PC-3 (cell line): ENCODE results near the gene GRIA1. TPM values are rescaled to one million over a fixed set of nuclear protein-coding genes. Genes with fewer than 3 reads are reported as not detected.

Experiments
- ATAC-seq: fragments of 200-7000 bp; cut with Tn5 transposase; 2 replicates; pipeline ENCODE4 v1.9.1; 2020; ENCODE audit warnings: mild to moderate bottlenecking, moderate library complexity
- BruUV-seq: library from RNA; stranded (reverse); fragments of 400-500 nt; replicated peaks from 2 replicates; lab custom pipeline; 2021; lab: Mats Ljungman, UMichigan
- CTCF ChIA-PET: fragments of 300-600 bp; sonication (Branson Sonifier 250); formaldehyde crosslinking; loops from one replicate; lab custom pipeline; 2022; ENCODE audit warnings: antibody characterized with exemption; lab: Charles Lee
- POLR2A ChIA-PET: fragments of 300-600 bp; sonication (Branson Sonifier 250); formaldehyde crosslinking; loops from one replicate; lab custom pipeline; 2022; ENCODE audit warnings: antibody characterized with exemption; ENCODE audit not compliant: unreplicated experiment; lab: Charles Lee
- DNase-seq: peaks from one replicate; pipeline ENCODE4 v3.0.0-alpha.2; 2015
- H2AFZ ChIP-seq: fragments of 300-600 bp; sonication (generic); 2 replicates; pipeline ENCODE4 v1.6.0; 2016; ENCODE audit warnings: antibody characterized with exemption, low read length
- H3F3A ChIP-seq: fragments of 300-600 bp; sonication (generic); one replicate; pipeline ENCODE4 v1.6.0; 2017; ENCODE audit warnings: antibody characterized with exemption, low read length, control low read depth, mild to moderate bottlenecking; ENCODE audit not compliant: unreplicated experiment
- H3K27ac ChIP-seq: fragments of 300-600 bp; sonication (generic); 2 replicates; pipeline ENCODE4 v1.5.1; 2016; ENCODE audit warnings: mild to moderate bottlenecking, low read length
- H3K27me3 ChIP-seq: fragments of 300-600 bp; sonication (generic); 2 replicates; pipeline ENCODE4 v1.6.1; 2016; ENCODE audit warnings: low read length, mixed read lengths
- H3K36me3 ChIP-seq: fragments of 300-600 bp; sonication (generic); 2 replicates; pipeline ENCODE4 v1.6.1; 2016; ENCODE audit warnings: low read depth, mixed run types, low read length, mixed read lengths
- H3K4me1 ChIP-seq: fragments of 300-600 bp; sonication (generic); 2 replicates; pipeline ENCODE4 v1.5.1; 2016; ENCODE audit warnings: low read length; ENCODE audit not compliant: insufficient read depth
- H3K4me2 ChIP-seq: fragments of 300-600 bp; sonication (generic); 2 replicates; pipeline ENCODE4 v1.6.0; 2016; ENCODE audit warnings: low read length
- H3K4me3 ChIP-seq: fragments of 300-600 bp; sonication (generic); 2 replicates; pipeline ENCODE4 v1.5.1; 2016; ENCODE audit warnings: mild to moderate bottlenecking, low read length, mixed read lengths
- H3K79me2 ChIP-seq: fragments of 300-600 bp; sonication (generic); 2 replicates; pipeline ENCODE4 v1.6.1; 2017; ENCODE audit warnings: low read length, mixed read lengths
- H3K9ac ChIP-seq: fragments of 300-600 bp; sonication (generic); 2 replicates; pipeline ENCODE4 v1.6.0; 2016; ENCODE audit warnings: mild to moderate bottlenecking, low read length
- H3K9me2 ChIP-seq: fragments of 300-600 bp; sonication (generic); replicated peaks from 2 replicates; pipeline ENCODE4 v1.6.1; 2016; ENCODE audit warnings: mixed run types, low read length, mixed read lengths
- H3K9me3 ChIP-seq: fragments of 300-600 bp; sonication (generic); 2 replicates; pipeline ENCODE4 v1.6.1; 2016; ENCODE audit warnings: low read length, mixed read lengths
- H4K20me1 ChIP-seq: fragments of 300-600 bp; sonication (generic); 2 replicates; pipeline ENCODE4 v1.6.1; 2016; ENCODE audit warnings: low read length, mixed read lengths
- EZH2 ChIP-seq: fragments of 300-600 bp; sonication (generic); IDR thresholded peaks from one replicate; pipeline ENCODE4 v1.6.1; 2017; ENCODE audit warnings: antibody characterized with exemption, mild to moderate bottlenecking, low read length; ENCODE audit not compliant: unreplicated experiment
- EZH2phosphoT487 ChIP-seq: fragments of 300-600 bp; sonication (generic); IDR thresholded peaks from 2 replicates; pipeline ENCODE4 v1.6.1; 2018; ENCODE audit warnings: mild to moderate bottlenecking, antibody characterized with exemption, low read length, borderline replicate concordance
- intact Hi-C: fragments of 100-400 bp; cut with micrococcal nuclease; formaldehyde crosslinking; loops from 2 replicates; pipeline ENCODE4 v1.9.0; 2023
- total RNA-seq: library from RNA; depleted of rRNA; stranded (reverse); fragments of >200 nt; gene quantifications from 2 replicates; pipeline ENCODE4 v1.2.3, GENCODE V29; 2014
- TF ChIP-seq, protein P1 (sequence below): fragments of 300-600 bp; sonication (generic); conservative IDR thresholded peaks from 2 replicates; pipeline ENCODE4 v1.5.1; 2017; ENCODE audit warnings: antibody characterized with exemption, low read depth, mild to moderate bottlenecking, low read length

GRIA1 gene
- total RNA-seq, 1 experiment from 2014 or later, result not detected

DNA sequence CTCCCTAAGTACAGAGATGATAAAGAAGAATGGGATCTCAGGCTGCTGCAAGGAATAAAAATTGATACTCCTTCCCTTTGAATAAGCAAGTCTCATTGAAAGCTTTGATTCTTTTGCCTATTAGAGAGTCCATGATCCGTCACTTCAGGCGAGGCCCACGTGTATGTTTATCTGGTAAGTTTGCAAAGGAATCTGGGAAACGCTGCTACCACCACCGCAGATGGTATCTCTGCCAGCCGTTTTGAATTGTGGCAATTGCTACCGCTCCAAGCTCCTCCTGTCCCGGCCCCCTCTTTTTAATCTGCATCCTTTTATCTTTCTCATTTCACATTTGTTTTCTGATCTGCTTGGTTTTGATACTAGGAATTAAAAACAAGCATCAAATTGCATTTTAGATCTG, 42.9 kb upstream of the GRIA1 start:
- H3K4me1 ChIP-seq, result 0 out of 2 replicates have a peak, but pooled peaks cover 5% of the 10 kb centered on the region
- 0 out of 2 replicates have a peak, but pooled peaks cover 4% of the 10 kb centered on the region for H3K9me3 ChIP-seq
- no peaks in the 10 kb centered on the region for H3K36me3 ChIP-seq
- ATAC-seq, result no peak
- no peaks in the 10 kb centered on the region for H3F3A ChIP-seq
- H3K4me2 ChIP-seq, result no peak overlapping the region
- TF ChIP-seq EZH2, result no peak
- BruUV-seq, result no TSS peak
- DNase-seq, result no peak
- no peaks in the 10 kb centered on the region for H4K20me1 ChIP-seq
- no peak overlapping the region for H3K4me3 ChIP-seq
- H2AFZ ChIP-seq, result no peak overlapping the region
- H3K27me3 ChIP-seq, result no peaks in the 10 kb centered on the region
- H3K79me2 ChIP-seq, result no peaks in the 10 kb centered on the region
- H3K27ac ChIP-seq, result no peak overlapping the region
- intact Hi-C loops, result no loop called here
- ChIA-PET POLR2A (interaction anchor here (0.6 kb wide), 1 partner anchor 79 kb away, joined by 3 read pairs; no protein-coding TSS in a partner anchor), CTCF (no interaction called here)
- H3K9ac ChIP-seq, result no peak overlapping the region
- H3K9me2 ChIP-seq, result no peaks in the 10 kb centered on the region

DNA sequence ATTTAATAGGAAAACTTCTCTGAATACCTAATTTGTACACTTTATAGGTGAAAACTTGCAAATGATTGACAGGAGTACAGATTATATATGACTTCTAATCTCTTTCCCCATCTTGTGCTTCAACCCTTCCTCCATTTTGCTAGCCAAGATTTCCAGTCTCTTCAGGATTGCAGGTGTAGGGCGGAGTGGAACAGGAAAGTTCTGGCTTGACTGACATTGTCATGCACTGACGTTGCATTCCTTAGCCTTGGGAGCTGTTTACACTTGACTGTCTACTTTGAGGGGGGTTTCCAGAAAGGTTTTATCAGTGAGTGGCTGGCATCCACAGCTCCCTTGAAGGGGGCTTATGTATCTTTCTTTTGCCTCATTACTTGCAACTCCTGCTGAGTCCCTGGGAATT, 34.1 kb upstream of the GRIA1 start:
- no peak for DNase-seq
- no peaks in the 10 kb centered on the region for H3K79me2 ChIP-seq
- H3K4me2 ChIP-seq, result no peak overlapping the region
- no peaks in the 10 kb centered on the region for H3K9me2 ChIP-seq
- CTCF ChIA-PET, result no interaction called here
- H3K4me3 ChIP-seq, result no peak overlapping the region
- no peaks in the 10 kb centered on the region for H3K9me3 ChIP-seq
- no peaks in the 10 kb centered on the region for H3K4me1 ChIP-seq
- intact Hi-C loops, result no loop called here
- H4K20me1 ChIP-seq, result no peaks in the 10 kb centered on the region
- no peak overlapping the region for H3K9ac ChIP-seq
- TF ChIP-seq, protein P1, sequence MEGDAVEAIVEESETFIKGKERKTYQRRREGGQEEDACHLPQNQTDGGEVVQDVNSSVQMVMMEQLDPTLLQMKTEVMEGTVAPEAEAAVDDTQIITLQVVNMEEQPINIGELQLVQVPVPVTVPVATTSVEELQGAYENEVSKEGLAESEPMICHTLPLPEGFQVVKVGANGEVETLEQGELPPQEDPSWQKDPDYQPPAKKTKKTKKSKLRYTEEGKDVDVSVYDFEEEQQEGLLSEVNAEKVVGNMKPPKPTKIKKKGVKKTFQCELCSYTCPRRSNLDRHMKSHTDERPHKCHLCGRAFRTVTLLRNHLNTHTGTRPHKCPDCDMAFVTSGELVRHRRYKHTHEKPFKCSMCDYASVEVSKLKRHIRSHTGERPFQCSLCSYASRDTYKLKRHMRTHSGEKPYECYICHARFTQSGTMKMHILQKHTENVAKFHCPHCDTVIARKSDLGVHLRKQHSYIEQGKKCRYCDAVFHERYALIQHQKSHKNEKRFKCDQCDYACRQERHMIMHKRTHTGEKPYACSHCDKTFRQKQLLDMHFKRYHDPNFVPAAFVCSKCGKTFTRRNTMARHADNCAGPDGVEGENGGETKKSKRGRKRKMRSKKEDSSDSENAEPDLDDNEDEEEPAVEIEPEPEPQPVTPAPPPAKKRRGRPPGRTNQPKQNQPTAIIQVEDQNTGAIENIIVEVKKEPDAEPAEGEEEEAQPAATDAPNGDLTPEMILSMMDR, result no peak
- TF ChIP-seq EZH2phosphoT487 (no peak), EZH2 (no peak)
- H2AFZ ChIP-seq, result no peak overlapping the region
- H3K36me3 ChIP-seq, result no peaks in the 10 kb centered on the region
- H3K27ac ChIP-seq, result no peak overlapping the region
- ATAC-seq, result no peak
- POLR2A ChIA-PET, result no interaction called here
- BruUV-seq, result no TSS peak
- H3F3A ChIP-seq, result no peaks in the 10 kb centered on the region
- no peaks in the 10 kb centered on the region for H3K27me3 ChIP-seq

DNA sequence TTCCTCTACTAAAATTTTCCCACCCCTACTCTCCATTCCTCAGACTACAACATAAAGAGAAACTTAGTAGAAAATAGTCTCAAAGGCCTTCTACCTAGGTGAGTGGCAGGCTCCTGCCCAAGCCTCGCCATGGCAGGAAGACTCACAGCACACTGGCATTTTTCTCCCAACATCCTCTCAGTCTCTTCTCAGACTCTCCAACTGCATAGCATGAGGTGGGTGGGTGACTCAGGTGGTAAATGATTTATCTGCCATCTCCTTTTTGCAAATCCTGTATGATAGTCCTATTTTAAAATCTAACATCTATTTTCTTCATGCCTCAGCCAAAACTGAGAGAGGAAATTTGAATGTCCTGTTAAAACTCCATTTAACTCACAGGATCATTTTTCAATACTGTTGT, 33.5 kb upstream of the GRIA1 start:
- H4K20me1 ChIP-seq, result no peaks in the 10 kb centered on the region
- intact Hi-C loops, result no loop called here
- no TSS peak for BruUV-seq
- no peak overlapping the region for H3K27ac ChIP-seq
- H3K79me2 ChIP-seq, result no peaks in the 10 kb centered on the region
- no peaks in the 10 kb centered on the region for H3K27me3 ChIP-seq
- H3K9me2 ChIP-seq, result no peaks in the 10 kb centered on the region
- no peaks in the 10 kb centered on the region for H3K9me3 ChIP-seq
- no peak overlapping the region for H3K4me3 ChIP-seq
- no peaks in the 10 kb centered on the region for H3K36me3 ChIP-seq
- TF ChIP-seq EZH2phosphoT487, result no peak
- TF ChIP-seq, protein P1, result no peak
- TF ChIP-seq EZH2, result no peak
- no peak overlapping the region for H3K9ac ChIP-seq
- no peaks in the 10 kb centered on the region for H3F3A ChIP-seq
- DNase-seq, result no peak
- no peak overlapping the region for H2AFZ ChIP-seq
- CTCF ChIA-PET, result no interaction called here
- ATAC-seq, result no peak
- no peaks in the 10 kb centered on the region for H3K4me1 ChIP-seq
- POLR2A ChIA-PET, result no interaction called here
- no peak overlapping the region for H3K4me2 ChIP-seq
